HK-2 (cell line): ENCODE measurements around the gene ADNP2.

Experiments used
- DNase-seq: peaks from one replicate; pipeline ENCODE4 v3.0.0-alpha.2; 2018; ENCODE audit not compliant: unreplicated experiment

Gene ADNP2

GRCh38 chr18:80171054-80171872 lies 62.2 kb downstream of the ADNP2 start:
- DNase-seq, result no peak

GRCh38 chr18:80172056-80172455 lies 63.0 kb downstream of the ADNP2 start:
- DNase-seq, result no peak

- DNase-seq, result no peak
Observed at GRCh38 chr18:80173060-80173459, 64.0 kb downstream of the ADNP2 start.

- DNase-seq, result no peak
Observed at GRCh38 chr18:80175451-80176204, 66.6 kb downstream of the ADNP2 start.

- DNase-seq, result no peak
Observed at GRCh38 chr18:80176334-80177073, 67.4 kb downstream of the ADNP2 start.

GRCh38 chr18:80177128-80177527 lies 68.1 kb downstream of the ADNP2 start:
- DNase-seq, result no peak

- DNase-seq, result no peak
Observed at GRCh38 chr18:80178935-80179818, 70.1 kb downstream of the ADNP2 start.

- no peak for DNase-seq
Observed at GRCh38 chr18:80179857-80180558, 70.9 kb downstream of the ADNP2 start.

- DNase-seq, result no peak
Observed at GRCh38 chr18:80180778-80181564, 71.9 kb downstream of the ADNP2 start.

GRCh38 chr18:80181642-80182461 lies 72.8 kb downstream of the ADNP2 start:
- DNase-seq, result no peak

GRCh38 chr18:80182855-80183254 lies 73.8 kb downstream of the ADNP2 start:
- no peak for DNase-seq

- DNase-seq, result no peak
Observed at GRCh38 chr18:80183273-80184050, 74.4 kb downstream of the ADNP2 start.

GRCh38 chr18:80184243-80184772 lies 75.2 kb downstream of the ADNP2 start:
- no peak for DNase-seq

GRCh38 chr18:80185545-80185944 lies 76.5 kb downstream of the ADNP2 start:
- DNase-seq, result no peak

- DNase-seq, result no peak
Observed at GRCh38 chr18:80187956-80188642, 79.0 kb downstream of the ADNP2 start.

GRCh38 chr18:80188643-80189530 lies 79.8 kb downstream of the ADNP2 start:
- DNase-seq, result no peak

GRCh38 chr18:80189531-80189865 lies 80.4 kb downstream of the ADNP2 start:
- DNase-seq, result no peak
